Activated effector memory CD4-positive, alpha-beta T cell treated with anti-CD3 and anti-CD28 coated beads, Interleukin-2, amount 50 U/mL, for 16 hours (primary cell): ENCODE results near the gene HNRNPR.
A peak's percentile ranks its signal among the peaks of the same experiment; 100 is the strongest.

Experiments used
- DNase-seq: peaks from one replicate; pipeline ENCODE4 v3.0.0-alpha.2; 2020

Gene HNRNPR

DNA sequence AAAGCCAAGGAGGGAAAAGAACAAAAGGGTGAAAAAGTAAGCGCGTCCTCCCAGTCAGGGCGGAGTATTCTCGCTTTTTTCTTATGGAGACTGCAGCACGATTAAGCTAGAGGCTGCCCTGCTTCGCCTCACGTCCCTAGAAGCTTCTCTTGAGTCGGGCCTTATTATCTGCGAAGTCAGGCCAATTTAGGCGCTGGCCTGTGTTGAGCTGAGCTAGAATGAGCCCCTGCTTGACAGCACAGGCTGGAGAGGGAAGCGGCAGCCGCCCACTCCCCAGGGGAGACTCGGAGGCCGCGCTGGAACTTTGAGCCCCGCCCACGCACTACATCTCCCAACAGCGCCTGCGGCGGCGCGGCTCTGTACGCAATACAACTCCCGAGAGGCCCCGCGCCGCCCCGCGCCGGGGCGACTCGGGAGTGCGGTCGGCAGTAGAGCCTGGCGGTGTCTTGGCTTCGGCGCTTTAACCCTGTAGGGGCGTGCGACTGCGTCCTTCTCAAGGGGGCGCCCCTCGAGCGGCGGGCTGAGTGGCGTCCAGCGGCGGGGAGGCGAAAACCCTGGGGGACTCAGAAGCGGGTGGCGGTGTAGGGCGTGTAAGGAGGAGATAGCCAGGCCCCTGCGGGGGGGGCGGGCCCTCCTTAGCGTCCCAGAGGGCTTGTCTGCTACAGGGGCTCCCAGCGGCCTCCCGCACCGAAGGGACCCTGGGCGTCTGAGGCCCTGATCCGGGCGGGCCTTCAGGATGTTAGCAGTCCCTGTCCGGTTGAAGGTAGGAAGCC lies 24.7 kb upstream of the HNRNPR start:
- DNase-seq, result peak; percentile 95

DNA sequence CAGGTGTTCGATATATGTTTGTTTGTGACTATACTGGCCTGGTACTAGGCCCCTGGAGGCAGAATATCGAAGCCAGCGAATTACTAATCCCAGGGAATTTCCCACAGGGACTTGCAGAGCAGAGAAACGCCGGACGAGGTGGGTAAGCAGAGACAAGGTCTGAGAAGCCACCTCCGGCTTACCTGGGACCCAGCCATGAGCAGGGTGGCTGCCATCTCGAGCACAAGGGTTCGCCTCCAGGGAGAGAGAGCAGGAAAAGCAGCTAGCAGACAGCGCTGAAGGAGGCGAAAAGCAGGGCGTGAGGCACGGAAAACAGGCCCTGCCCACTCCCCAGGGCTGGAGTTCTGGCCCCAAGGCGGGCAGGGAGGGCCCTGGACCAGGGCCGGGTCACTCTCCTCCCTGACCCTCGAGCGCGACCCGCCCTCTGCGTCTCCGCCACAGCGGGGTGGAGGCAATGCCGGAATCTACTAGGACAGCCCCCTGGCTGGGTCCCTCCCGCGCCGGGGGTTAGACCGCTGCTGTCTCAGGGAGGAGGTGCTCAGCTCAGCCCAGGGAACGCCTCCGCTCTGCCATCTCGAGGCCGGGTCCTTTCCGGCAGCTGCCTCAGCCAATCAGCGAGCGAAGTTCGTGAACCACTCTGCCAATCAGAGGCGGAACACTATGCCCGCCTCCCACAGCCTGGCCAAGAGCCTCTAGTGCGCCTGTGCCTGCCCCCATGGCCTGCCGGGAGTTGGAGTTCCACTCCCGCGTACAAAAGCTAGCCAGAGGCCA lies 23.9 kb upstream of the HNRNPR start:
- DNase-seq, result peak; percentile 99

DNA sequence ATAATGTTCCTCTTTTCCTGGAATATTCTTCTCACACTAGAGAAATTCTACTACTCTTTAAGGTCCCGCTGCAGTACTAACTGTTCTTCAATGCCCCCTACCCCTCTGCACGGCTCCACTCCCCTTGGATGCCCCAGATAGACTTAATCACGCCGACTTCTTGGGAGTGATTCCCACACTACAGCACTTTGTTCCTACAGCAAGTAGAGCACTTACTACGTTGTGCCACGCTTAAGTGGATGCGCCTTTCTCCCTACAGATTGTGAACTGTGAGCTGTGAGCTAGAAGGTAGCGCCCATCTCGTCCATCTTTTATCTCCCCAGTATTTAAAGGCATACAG lies 23.3 kb upstream of the HNRNPR start:
- no peak for DNase-seq

DNA sequence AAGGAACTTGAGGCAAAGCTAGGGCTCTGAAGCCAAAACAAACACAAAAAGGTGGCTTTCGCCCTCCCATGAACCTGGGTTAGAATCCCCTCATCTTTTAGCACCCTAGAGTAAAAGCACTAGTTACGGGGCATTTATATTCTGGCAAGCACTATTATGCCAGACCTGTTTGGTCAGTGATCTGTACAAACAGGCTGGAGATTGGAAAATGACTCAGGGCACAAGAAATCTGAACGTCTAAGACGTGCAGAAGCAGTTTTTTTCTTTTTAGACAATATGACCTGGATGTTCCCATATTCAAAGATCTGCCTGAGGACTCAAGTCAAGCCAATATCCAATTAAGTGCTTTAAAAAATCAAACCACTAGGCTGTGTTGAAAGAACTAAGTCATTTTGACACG lies 22.5 kb upstream of the HNRNPR start:
- no peak for DNase-seq

DNA sequence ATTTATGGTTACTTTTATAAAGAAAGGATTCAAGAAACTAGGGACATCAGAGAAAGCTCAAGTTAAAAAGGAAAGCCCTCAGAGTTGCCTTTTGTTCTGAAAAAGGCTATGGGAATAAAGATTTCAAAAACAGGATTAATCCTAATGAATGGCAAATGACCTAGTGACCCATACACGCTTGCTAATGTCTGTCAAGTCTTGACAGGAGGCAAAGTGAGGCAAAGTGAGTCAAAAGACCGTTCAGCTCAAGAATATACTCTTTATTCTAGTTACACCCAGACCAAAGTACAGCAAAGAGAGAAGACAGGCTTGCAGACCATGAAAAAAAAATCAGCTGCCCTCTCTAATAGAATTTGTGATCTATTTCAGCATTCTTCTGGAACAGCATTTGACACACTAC lies 22.1 kb upstream of the HNRNPR start:
- DNase-seq, result no peak

DNA sequence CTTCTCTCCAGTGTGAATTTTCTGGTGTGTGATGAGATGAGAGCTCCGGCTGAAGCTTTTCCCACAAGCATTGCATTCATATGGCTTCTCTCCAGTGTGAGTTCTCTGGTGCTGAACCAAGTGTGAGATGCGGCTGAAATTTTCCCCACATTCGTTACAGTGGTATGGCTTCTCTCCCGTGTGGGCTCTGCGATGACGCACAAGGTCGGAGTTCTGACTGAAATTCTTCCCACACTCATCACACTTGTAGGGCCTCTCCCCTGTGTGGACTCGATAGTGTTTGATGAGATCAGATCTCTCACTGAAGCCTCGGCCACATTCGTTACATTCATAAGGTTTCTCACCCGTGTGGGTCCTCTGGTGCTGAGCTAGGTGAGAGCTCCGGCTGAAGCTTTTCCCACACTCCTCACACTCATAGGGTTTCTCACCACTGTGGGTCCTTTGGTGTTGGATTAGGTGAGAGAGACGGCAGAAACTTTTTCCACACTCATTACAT lies 18.2 kb upstream of the HNRNPR start:
- no peak for DNase-seq

DNA sequence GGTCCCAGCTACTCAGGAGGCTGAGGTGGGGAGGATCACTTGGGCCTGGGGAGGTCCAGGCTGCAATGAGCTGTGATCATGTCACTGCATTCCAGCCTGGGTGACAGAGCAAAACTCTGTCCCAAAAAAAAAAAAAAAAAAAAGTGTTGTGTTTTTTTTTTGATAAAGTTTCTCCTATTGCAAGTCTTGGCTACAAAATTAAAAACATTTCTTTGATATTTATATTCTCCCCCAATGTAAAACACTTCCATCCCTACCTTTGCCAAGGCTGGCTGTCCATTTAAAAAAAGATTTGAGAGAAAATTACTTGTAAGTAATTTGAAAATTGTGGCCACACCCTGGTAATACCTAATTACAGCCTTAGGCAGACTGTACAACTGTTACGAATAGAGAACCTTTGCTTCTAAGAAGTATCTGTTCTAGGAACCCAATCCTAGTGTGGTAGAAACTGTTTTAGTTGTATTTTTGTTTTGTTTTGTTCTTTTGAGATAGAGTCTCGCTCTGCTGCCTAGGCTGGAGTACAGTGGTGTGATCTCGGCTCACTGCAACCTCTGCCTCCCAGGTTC lies 14.3 kb upstream of the HNRNPR start:
- DNase-seq, result no peak

DNA sequence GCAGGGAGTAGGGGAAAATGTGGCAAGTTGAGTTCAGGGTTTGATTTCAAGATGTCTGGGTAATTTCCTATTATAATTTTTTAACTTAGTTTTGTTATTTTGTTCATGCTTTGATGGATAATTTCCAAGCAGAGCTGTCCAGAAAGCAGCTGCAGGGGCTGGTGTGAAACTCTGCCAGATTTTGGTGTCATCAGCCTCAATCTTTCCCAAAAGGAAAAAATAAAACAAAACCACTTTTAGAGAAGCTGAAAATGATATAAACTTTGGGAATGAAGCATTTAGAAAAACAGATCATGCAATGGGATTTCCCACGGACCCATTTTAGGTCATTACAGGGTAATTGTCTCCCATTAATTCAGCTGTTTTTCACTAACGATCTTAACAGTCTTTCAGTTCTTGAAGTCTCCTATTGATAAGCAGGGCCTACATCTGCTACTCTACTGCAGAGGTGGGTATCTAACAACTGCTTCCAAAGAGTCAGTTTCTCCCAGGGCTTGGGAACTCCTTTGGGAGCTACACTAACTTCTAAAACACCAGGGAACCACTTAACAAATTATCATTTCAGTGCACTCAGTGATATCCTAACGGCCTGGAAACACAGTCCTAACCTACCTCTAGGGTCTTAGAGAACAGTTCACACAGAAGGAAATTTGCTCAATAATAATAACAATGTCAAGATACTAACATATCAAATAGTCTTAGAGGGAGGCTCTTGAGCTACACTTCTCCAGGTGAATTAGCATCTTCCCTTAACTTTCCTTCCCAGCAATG lies 13.2 kb upstream of the HNRNPR start:
- no peak for DNase-seq

DNA sequence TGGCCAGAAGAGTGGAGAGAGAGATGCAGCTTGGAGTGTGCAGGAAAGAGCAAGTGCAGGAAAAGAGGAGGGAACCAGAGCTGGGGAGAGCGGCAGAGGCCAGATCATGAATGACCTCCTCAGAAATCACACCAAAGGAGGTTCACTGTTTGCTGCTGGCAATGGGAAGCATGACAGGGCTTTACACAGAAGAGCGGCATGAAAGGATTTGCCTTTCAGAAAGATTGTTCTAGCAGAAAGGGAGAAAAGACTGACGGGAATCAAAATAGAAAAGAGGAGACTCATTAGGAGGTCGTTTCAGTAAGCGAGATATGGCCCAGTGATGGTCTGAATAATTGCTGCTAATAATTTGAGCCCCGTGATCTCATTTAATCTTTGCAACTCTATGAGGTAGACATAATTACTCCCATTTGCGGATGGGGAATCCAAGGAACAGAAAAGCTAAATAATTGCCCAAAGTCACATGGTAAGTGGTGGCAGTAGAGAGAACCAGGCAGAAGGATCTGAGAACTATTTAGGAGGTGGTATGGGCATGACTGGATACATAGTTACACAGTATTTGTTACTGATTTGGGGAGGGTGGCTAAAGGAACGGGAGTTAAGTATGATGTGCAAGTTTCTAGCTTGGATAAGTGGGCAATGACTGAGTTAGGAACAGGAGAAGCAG lies 12.5 kb upstream of the HNRNPR start:
- DNase-seq, result no peak

DNA sequence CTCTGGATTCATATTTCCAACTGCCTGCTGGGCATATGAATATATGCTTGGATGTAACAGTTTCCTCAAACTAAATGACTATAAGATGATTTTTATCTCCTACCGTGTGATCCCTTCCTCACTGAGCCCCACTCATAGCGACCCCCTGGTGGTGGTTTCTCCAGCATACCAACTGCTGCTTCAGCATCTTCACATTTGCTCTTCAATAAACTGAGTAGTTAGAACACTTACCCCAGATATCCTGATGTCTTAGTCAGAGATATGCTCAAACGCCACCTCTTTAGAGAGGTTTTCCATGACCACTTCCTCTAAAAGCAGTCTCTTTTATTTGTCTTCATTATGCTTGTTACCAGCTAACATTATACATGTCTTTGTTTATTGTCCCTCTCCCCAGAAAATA lies 10.2 kb upstream of the HNRNPR start:
- DNase-seq, result no peak

DNA sequence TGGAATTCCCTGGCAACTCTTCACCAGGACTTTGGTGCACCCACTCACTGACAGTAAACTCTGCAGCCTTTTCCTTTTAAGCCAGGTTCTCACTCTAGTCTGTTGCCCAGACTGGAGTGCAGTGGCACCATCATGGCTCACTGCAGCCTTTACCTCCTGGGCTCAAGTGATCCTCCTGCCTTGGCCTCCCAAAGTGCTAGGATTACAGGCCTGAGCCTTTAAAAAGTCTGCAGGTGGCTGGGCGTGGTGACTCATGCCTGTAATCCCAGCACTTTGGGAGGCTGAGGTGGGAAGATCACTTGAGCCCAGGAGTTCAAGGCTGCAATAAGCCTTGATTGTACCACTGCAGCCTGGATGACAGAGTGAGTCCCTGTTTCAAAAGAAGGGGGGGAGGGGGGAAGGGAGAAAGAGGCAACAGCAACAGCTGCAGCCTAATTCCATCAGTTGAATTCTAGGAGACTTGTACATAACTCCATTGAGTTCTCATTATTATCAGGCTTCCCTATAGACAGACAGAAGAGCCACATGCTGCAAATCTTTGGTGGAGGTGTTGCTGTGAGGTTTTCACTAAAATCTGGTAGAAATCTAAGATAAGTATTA lies 8.1 kb upstream of the HNRNPR start:
- DNase-seq, result no peak

DNA sequence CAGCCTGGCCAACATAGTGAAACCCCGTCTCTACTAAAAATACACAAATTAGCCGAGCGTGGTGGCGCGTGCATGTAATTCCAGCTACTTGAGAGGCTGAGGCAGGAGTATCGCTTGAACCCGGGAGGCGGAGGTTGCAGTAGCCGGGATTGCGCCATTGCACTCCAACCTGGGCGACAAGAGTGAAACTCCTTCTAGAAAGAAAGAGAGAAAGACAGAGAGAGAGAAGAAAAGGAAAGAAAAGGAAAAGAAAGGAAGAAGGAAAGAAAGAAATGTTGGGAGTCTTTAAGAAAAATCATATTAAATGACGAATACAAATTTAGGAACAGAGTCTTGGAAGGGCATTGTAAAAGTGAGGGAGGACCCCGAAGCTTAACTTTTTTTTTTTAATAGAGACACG lies 1.8 kb upstream of the HNRNPR start:
- no peak for DNase-seq

DNA sequence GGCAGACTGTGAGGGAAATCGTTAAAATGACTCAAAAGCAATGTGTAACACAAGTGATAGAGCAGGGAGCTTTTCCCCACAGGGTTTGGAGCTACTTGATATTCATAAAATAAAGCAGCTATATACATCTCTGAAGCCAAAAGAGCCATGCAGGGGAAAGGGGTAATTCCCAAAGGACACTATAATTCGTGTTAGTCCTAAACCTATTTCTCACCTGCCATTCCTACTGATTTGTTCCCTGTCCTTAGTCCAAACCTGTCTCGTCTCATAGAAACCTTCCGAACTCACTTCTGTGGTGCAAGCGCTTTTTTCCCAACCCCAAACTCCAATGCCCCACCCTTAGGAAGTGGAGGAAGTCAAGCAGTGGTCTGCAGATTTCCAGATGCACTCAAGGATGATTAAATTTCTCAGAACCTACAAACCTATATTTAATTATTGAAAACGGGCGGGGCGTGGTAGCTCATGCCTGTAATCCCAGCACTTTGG lies 946 bp upstream of the HNRNPR start:
- DNase-seq, result no peak

DNA sequence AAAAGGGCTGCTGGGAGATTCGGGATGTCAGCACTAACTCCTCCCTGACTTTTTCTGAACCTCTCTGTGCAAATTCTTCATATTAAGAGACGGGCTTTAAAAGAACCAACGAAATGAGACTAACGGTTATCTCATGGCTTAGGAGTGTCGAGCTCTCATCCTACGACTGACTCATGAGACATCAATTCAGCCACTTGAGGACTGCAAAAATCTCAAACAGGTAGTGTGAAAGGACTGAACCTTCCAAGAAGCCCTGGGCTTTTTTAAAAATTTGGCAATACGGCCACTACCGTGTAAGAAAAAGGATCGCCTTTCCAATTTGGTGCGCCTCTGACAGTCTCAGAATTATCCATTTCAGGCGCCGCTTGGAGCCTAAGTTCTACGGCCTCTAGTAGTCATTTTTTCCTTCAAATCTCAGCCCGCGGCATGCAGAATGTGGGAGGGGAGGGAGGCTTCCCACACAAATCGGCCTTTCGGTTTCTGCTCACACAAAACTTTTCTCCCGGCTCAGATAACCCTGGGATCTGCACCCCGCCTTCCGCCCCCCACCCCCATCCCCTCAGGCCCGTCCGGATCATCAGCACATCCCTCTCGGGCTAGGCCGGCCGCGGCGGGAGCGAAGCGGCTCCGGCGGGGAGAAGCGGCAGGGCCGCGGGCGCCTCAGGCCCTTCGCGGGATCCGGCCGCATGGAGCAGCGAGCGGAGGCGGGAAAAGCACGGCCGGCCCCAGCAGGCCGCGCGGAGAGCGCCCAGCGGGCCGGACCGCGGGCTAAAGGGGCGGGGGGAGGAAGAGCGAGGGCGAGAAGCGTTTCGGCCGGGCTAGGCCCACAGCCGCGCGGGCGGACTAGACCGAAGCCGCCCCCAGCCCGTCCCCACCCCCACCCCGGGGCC lies 618 bp downstream of the HNRNPR start:
- peak; percentile 83 for DNase-seq

DNA sequence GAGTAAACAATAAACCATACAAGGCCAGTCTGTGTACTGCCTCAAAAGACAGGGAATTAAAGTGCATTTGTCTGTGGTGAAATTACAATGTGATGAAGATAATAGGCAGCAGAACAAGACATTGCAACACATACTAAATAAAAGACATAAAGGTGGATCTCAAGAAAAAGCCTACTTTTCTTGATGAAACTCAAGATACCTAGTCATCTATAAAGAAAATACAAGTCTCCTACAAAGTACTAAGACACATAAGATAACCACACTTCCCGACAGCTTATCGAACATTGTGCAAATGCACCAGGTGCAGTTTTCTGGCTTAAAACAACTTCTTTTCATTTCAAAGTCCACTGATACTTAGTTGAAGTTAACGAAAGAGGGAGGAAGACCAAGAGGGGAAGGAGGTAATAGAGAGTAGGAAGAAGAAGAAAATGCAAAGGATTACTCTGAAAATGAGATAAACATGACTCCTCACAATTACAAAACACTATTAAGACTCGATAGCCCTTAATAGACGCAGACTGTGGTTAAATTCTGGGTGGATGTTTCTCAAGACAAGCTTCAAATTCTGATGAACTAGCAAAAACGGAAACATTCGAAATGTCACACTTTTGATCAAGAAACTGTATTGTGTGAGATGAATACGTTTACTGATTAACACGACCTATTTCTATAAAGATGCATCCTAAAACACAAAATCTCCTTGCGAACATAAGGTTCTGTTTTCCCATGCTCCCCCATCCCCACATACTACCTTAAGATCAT lies 2.0 kb downstream of the HNRNPR start:
- DNase-seq, result no peak

DNA sequence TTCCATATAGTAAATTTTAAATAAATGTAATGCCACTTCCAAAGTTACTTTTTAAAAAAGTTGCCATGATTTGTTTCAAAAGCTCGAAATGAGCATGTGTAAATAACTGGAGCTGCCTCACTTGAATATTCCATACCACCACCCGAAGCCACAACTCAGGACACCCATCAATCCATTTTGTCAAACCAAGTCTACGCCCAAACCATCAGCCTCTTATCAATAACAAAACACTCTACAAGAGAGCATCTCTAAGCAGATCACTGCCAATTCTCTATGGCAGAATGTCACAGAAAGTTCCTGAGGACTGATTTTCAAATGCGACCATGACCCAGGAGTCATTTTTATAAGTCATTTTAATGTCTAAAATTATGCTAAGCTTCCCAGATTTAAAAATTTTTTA lies 4.5 kb downstream of the HNRNPR start:
- no peak for DNase-seq

DNA sequence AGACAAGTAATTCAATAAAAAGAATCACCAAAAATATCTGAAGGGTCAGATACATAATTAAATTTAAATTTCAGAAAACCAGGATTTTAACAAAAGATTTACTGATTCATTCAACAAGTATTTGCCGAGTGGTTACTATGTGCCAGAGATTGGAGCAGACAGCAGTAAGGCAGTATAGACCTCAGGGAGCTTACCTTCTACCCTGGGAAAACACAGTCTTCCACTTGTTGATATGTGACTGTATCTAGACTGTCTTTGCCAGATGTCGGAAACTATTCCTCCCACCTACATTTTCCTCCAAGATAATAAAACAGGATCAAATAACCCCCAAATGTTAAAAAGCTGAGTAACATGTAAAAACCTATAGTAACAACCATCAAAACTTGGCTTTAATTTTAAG lies 6.2 kb downstream of the HNRNPR start:
- DNase-seq, result no peak

DNA sequence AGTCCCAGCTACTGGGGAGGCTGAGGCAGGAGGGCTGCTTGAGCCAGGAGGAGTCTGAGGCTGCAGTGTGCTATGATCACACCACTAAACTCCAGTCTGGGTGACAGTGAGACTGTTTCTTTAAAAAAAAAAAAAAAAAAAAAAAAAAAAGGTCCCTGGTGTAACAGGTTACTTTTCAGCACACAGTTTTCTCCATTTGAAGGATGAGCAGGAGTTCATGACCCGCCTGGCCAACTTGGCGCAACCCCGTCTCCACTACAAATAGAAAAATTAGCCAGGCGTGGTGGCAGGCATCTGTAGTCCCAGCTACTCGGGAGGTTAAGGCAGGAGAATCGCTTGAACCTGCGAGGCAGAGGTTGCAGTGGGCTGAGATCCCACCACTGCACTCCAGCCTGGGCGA lies 12.4 kb downstream of the HNRNPR start:
- DNase-seq, result no peak

DNA sequence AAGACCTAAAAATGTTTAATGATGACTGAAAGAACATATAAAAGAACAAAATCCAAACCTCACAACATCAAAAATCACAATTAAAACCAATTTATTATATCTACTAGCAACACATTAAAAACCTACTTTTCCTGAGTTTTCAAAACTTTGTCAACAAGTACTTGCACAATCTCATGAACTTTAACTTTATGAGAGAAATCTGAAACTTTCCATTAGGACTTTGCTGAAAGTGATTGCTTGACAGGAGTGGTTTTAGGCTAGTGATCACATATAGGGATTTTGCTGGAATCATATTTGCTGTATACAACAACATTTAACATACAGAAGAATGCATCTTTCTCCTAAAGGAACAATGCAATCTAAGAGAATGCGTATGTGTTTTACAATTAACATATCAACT lies 13.2 kb downstream of the HNRNPR start:
- DNase-seq, result no peak

DNA sequence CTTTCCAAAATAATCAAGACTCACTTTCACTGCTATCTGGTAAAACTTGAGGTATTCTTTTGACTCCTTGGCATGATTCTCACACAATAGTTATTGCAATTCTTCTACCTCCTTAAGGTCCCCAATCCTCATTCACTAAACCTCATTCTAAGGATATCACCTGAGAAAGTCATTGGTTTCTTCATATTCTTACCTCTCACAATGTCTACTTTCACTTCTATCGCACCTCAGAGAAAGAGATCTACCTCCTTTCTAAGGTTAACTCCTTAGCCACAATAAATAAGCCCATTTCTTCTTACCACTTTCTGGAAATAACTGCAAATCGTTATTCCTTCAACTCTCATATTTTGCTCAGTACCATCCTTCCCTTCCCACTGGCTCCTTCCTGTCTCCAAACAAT lies 18.7 kb downstream of the HNRNPR start:
- DNase-seq, result no peak
